Small intestine (tissue), 7 donors: ENCODE data around the gene NAPSA. TPM values are rescaled to one million over a fixed set of nuclear protein-coding genes. Genes with fewer than 3 reads are reported as not detected.
"Not testable (repeated sequence)": the region's sequence is repeated elsewhere in the genome, so short reads cannot be mapped to it uniquely, and the experiment has no call there.

Experiments
- DNase-seq, 2 donors: peaks; one replicate each; pipeline versions ENCODE4 v3.0.0 to v3.0.0-alpha.2; 2013
- FAIRE-seq: peaks from 2 replicates; lab custom pipeline; 2012; peaks lifted over from hg19 to GRCh38; lab: Jason Lieb, UNC
- H3K27ac ChIP-seq, 3 donors: one replicate each; pipeline ENCODE4 v1.5.1; 2013; ENCODE audit warnings: low read length in 2 of 3, mild to moderate bottlenecking in 2 of 3, control low read depth in 1 of 3, inconsistent platforms in 1 of 3, low read depth in 1 of 3, moderate library complexity in 1 of 3
- H3K27me3 ChIP-seq, 3 donors: one replicate each; pipeline ENCODE4 v1.6.1; 2013; ENCODE audit warnings: low read length in 3 of 3, inconsistent platforms in 1 of 3; ENCODE audit not compliant: control insufficient read depth in 3 of 3, insufficient read depth in 3 of 3
- H3K36me3 ChIP-seq, 3 donors: one replicate each; pipeline ENCODE4 v1.6.1; 2013; ENCODE audit warnings: low read length in 3 of 3, inconsistent platforms in 1 of 3, low read depth in 1 of 3, mild to moderate bottlenecking in 1 of 3, moderate library complexity in 1 of 3; ENCODE audit not compliant: control insufficient read depth in 3 of 3, insufficient read depth in 2 of 3
- H3K4me1 ChIP-seq, 3 donors: one replicate each; pipeline ENCODE4 v1.6.1; 2013; ENCODE audit warnings: low read length in 2 of 3, inconsistent platforms in 1 of 3, low read depth in 1 of 3, mild to moderate bottlenecking in 1 of 3, moderate library complexity in 1 of 3; ENCODE audit not compliant: control insufficient read depth in 3 of 3, insufficient read depth in 2 of 3
- H3K4me3 ChIP-seq, 3 donors: one replicate each; pipeline ENCODE4 v1.5.1; 2013; ENCODE audit warnings: low read length in 3 of 3, control low read depth in 1 of 3, inconsistent platforms in 1 of 3, low read depth in 1 of 3, mild to moderate bottlenecking in 1 of 3, moderate library complexity in 1 of 3
- H3K9me3 ChIP-seq, 2 donors: one replicate each; pipeline ENCODE4 v1.6.1; 2013; ENCODE audit warnings: low read depth in 1 of 2, low read length in 1 of 2; ENCODE audit not compliant: control insufficient read depth in 2 of 2, insufficient read depth in 1 of 2
- WGBS, 3 donors: extraction: QIAGEN DNeasy Blood & Tissue Kit; methylation state at CpG; one replicate each; pipeline ENCODE4 v1.1.7; 2013; 5-methylcytosine and 5-hydroxymethylcytosine counted together
- polyA plus RNA-seq, 4 donors: library from polyadenylated mRNA; stranded (reverse) in 3 of 4; unstranded in 1 of 4; fragments of 200-250 nt in 3 of 4; fragments of 120-200 nt in 1 of 4; gene quantifications; one replicate each; pipeline versions ENCODE4 v1.2.1 to v1.2.3, GENCODE V29; 2013
- donor health status: healthy with polysubstance abuse.
- donor health status: control.
- donor health status: control.
- donor health status: Bipolar disorder and iron deficiency.
- donor health status: healthy.

Gene NAPSA
- polyA plus RNA-seq, 4 donors, result 1.8 to 9.6 (median 5.2) TPM

GRCh38 chr19:50357178-50358100 lies 8.0 kb downstream of the NAPSA start:
- Histone ChIP-seq H3K4me1 (peaks cover 0 to 2% (median 0%) of the 10 kb centered on the region in 3 donors), H3K9me3 (no peaks in the 10 kb centered on the region), H3K36me3 (no peaks in the 10 kb centered on the region), H3K4me3 (peak overlapping the region; percentile 29 to 46 (median 37)), H3K27ac (peak overlapping the region; percentile 63 to 97 (median 73)), H3K27me3 (peaks cover 0 to 5% (median 0%) of the 10 kb centered on the region in 3 donors)
- WGBS, 3 donors, result 4 to 12% (median 6%) methylated on average over 54 of the region's 54 CpGs
- DNase-seq (peak; percentile 69 to 70), FAIRE-seq (no peak)

GRCh38 chr19:50356691-50357177 lies 8.7 kb downstream of the NAPSA start:
- Histone ChIP-seq H3K36me3 (no peaks in the 10 kb centered on the region), H3K4me1 (peaks cover 0 to 2% (median 0%) of the 10 kb centered on the region in 3 donors), H3K27me3 (peaks cover 0 to 5% (median 0%) of the 10 kb centered on the region in 3 donors), H3K27ac (no peak overlapping the region), H3K9me3 (no peaks in the 10 kb centered on the region), H3K4me3 (no peak overlapping the region)
- DNase-seq (no peak), FAIRE-seq (no peak)
- 35 to 38% (median 37%) methylated on average over 13 of the region's 13 CpGs for WGBS, 3 donors

- not testable (repeated sequence) for H3K4me3 ChIP-seq, H3K27ac ChIP-seq, FAIRE-seq, DNase-seq, H3K27me3 ChIP-seq, H3K36me3 ChIP-seq, H3K9me3 ChIP-seq, H3K4me1 ChIP-seq
- WGBS, 3 donors, result 89 to 99% (median 93%) methylated on average over 7 of the region's 7 CpGs
Observed at GRCh38 chr19:50353487-50353880, 12.0 kb downstream of the NAPSA start.

GRCh38 chr19:50352242-50352641 lies 13.2 kb downstream of the NAPSA start:
- H3K27me3 ChIP-seq, result no peaks in the 10 kb centered on the region
- WGBS, 3 donors, result 37 to 72% (median 46%) methylated on average over 4 of the region's 4 CpGs
- H3K4me1 ChIP-seq, result no peaks in the 10 kb centered on the region
- no peaks in the 10 kb centered on the region for H3K9me3 ChIP-seq
- no peak overlapping the region for H3K27ac ChIP-seq
- DNase-seq (no peak), FAIRE-seq (no peak)
- H3K36me3 ChIP-seq, result no peaks in the 10 kb centered on the region
- no peak overlapping the region for H3K4me3 ChIP-seq

- Histone ChIP-seq H3K27me3 (no peaks in the 10 kb centered on the region), H3K9me3 (peaks cover 0 to 10% of the 10 kb centered on the region in 2 donors), H3K4me1 (no peaks in the 10 kb centered on the region), H3K27ac (peak overlapping the region in 1 of 3 donors; percentile 53), H3K4me3 (no peak overlapping the region), H3K36me3 (no peaks in the 10 kb centered on the region)
- FAIRE-seq (no peak), DNase-seq (no peak)
- 66 to 73% (median 67%) methylated on average over 22 of the region's 22 CpGs for WGBS, 3 donors
Observed at GRCh38 chr19:50349277-50350057, 16.0 kb downstream of the NAPSA start.

GRCh38 chr19:50347089-50347581 lies 18.3 kb downstream of the NAPSA start:
- 61 to 79% (median 65%) methylated on average over 8 of the region's 8 CpGs for WGBS, 3 donors
- not testable (repeated sequence) for H3K4me1 ChIP-seq, H3K4me3 ChIP-seq, H3K36me3 ChIP-seq, DNase-seq, FAIRE-seq, H3K27ac ChIP-seq, H3K27me3 ChIP-seq
- H3K9me3 ChIP-seq, result peaks cover 0 to 12% of the 10 kb centered on the region in 2 donors

GRCh38 chr19:50344661-50345318 lies 20.6 kb downstream of the NAPSA start:
- H3K27me3 ChIP-seq, result no peaks in the 10 kb centered on the region
- no peak overlapping the region for H3K27ac ChIP-seq
- DNase-seq, result no peak
- H3K4me3 ChIP-seq, result peak overlapping the region in 1 of 3 donors; percentile 22
- no peak for FAIRE-seq
- H3K4me1 ChIP-seq, result no peaks in the 10 kb centered on the region
- WGBS, 3 donors, result 66 to 76% (median 68%) methylated on average over 8 of the region's 8 CpGs
- peaks cover 0 to 15% of the 10 kb centered on the region in 2 donors for H3K9me3 ChIP-seq
- no peaks in the 10 kb centered on the region for H3K36me3 ChIP-seq
